Ramos (cell line): ENCODE results near the gene SORCS2.
"Not testable (repeated sequence)": the region's sequence is repeated elsewhere in the genome, so short reads cannot be mapped to it uniquely, and the experiment has no call there.

ENCODE experiments used
- in situ Hi-C: fragments of 300-500 bp; cut with MboI; formaldehyde crosslinking; loops from one replicate; pipeline ENCODE4 v1.14.3; 2022; ENCODE audit warnings: low sequenced_read_pairs; ENCODE audit not compliant: unreplicated experiment

Gene SORCS2

DNA sequence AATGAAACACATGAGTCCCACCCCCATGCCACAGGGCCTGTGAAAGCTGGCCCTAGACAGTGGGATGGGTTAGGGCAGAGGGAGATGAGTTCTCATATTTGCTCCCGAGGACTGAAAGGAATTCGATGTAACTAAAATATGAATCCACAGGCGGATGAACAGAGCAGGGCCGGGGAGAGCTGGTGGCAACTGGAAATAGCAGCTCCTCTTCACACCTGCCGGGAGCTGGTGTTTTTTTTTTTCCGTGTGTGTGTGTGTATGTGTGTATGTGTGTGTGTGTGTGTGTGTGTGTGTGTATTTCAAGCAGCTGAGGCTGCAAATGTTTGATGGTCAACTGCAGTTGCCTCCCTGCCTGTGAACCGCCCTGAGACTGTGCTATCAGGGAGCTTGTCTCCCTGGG lies 357.5 kb downstream of the SORCS2 start:
- in situ Hi-C loops: no loop called here

DNA sequence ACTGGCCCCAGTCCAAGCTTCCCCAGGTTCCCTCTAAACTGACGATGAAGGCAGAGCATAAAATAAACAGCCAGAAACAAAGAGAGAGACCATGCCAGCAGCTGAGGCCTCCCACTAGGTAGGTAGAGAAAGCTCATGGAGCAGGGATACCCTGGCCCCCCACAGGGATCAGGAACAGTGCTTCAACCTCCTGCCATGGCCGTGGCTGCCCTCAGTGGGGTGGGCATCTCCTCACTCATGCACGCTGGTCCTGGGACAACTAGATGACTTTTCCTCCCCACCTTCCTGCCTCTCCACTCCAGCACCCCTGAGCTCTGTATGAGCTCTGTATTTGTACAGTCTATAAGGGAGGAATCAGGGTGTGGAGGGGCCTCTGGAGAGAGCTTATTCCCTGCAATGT lies 360.1 kb downstream of the SORCS2 start:
- in situ Hi-C loops: no loop called here

DNA sequence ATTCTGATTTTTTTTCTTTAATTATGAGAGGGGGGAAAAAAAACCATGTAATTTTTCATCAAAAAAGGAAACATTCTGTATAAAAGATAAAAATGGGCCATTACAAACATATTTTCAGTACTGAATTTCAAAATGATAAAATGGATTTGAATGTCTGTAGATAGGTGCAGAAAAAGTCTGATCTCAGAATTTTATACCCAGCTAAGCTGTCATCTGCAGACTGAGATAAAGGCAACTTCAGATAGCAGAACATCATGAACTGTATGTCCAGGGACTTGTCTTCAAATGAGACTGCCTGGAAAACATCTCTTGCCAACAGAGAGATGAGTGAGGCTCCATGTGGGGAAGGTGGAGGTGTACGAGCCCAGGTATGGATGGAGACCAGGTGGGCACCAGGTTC lies 360.9 kb downstream of the SORCS2 start:
- in situ Hi-C loops: no loop called here

DNA sequence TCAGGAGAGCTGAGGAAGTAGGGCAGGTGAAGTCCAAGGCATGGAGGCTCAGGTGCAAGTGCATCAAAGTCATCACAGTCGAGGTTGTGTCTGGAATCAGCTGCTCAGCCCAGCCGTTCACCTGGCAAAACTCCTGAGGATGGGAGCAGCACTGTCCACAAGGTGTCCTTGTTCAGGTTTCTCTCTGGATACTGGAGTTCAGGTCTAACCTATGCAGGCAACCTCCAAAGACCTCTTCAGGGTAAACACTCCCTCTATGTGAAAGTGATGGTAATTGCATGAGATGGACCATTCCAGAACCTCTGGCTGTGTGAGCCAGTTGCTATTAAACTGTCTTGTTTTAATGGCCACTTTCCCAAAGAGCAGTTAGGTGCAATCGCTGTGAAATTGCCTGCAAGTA lies 362.6 kb downstream of the SORCS2 start:
- in situ Hi-C loops: no loop called here

DNA sequence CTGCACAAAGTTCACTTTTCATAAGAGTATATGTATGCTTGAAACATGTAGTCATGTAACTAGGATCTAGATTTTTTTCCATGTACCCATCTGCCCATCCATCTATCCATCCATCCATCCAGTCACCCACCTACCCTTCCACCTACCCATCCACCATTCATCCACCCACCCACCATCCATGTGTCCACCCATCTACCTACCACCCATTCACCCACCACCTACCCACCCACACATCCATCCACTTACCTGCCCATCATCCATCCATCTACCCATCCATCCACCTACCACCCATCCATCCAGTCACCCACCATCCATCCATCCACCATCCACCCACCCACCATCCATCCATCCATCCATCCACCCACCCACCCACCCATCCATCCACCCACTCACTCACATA lies 364.2 kb downstream of the SORCS2 start:
- in situ Hi-C loops: no loop called here

DNA sequence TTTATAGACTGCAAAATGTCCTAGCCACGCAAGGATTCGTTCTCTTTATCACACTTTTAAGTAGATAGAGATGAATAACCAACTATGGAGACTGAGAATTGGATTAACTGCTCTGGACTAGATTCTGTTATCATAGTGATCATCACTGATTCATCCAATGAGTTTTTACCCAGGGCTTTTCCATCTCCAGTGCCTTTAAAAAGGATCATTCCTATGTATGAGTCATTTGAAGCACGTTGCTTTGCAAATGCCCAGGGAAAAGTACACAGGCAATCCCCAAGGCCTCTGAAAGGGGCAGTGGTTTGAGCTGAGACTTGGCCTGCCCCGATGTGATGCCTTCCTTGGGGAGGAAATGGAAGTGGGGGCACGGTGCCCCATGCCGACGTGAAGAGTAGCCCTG lies 365.1 kb downstream of the SORCS2 start:
- in situ Hi-C loops: no loop called here

DNA sequence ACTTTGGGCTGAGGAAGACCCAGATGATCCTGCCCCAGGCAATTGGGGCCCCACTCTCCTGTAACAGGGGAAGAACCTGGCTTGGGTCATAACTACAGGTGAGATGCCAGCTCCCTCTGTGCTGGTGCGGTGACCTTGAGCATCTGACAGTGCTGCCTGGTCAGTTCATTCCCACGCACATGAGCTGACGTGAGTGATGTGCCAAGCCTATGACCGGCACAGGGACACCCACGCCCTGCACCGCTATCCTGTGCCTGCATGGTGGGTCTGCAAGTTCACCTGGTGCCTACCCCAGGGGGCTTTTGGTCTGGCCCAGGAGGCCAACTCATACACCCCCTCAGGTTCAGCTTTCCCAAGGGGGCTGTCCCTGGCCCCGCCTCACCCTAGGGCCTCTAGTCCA lies 366.1 kb downstream of the SORCS2 start:
- in situ Hi-C loops: no loop called here

DNA sequence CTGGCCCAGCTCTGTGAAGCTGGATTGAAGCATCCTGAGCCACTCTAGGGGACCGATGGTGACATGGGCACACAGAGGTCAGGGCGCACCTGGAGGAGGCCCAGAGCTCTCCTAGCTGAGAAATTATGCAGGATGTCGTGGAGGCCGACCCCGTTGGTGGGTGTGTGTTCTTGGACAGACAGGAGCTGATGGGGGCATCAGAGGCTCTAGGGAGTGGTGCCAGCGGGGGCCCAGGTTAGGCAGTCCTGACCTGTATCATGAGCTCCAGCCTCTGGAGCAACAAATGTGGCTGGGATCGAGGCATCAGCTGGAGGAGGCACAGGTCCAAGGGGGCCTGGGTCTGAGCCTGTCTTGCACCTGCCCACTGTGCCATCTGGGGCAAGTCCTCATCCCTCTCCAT lies 367.0 kb downstream of the SORCS2 start:
- in situ Hi-C loops: no loop called here

DNA sequence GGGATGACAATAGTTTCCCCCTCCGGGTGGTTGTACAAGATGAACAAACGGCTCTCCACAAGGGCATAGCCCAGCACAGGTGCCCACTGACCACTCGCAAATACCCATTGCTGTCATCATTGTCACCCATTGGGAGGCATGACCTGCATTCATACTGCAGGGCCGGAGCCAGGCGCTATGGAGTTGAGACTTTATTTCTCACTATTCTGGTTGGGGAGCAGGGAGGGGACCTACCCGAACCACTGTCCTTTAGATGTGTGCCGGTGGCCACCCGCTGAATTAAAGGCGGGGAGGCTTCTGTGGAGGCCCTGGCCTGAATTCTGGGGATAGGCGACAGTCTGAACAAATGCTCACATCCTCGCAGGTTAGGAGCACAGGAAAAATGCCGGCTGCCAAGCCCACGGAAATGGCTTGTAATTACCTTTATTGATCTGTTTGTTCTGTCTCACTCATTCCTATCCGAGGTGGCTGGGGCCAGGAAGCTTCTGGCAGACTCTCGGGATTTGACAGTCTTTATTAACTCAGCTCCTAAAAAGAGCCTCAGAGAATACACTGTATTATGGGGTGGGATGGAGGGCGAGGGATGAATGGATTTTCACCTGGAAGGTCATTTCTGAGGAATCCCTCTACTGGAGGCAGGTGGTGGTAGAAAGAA lies 367.5 kb downstream of the SORCS2 start:
- in situ Hi-C loops: no loop called here

DNA sequence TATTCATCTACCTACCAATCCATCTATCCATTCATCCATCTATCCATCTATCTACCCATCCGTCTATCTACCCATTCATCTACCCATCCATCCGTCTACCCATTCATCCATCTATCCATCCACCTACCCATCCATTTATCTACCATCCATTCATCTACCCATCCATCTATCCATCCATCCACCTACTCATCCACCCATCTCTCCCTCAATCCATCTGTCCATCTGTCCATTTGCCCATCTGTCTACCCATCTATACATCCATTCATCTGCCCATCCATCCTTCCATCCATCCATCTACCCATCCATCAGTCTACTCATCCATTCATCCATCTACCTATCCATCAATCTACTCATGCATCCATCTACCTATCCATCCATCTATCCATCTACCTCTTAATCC lies 369.2 kb downstream of the SORCS2 start:
- in situ Hi-C loops: no loop called here

DNA sequence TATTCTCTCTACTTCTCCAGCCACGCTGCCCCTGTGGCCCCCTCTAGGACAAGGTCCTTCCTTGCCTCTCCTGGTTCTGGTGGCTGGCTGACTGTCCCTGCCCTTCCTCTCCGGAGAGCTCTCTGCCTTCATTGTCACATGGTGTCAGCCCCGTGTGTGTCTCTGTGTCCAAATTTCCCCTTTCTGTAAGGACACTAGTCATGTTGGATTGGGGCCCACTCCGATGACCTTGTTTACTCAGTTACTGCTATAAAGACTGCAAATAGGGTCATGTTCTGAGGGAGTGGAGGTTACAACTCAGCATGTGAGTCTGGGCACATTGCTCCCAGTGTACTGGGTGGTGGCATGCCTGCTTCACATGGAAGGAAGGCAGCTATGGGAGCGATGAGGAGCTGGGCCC lies 371.9 kb downstream of the SORCS2 start:
- in situ Hi-C loops: no loop called here

DNA sequence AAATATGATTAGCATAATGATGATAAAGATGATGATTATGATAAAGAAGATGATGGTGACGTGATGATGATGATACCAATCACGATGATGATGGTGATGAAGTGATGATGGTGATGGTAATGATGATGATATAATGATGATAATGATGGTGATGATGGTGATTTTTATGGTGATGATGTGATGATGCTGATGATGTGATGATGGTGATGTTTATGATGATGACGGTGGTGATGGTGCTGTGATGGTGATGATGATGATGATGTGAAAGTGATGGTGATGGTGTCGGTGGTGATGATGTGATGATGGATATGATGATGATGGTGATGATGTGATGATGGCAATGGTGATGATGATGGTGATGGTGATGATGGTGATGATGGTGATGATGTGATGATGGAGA lies 373.1 kb downstream of the SORCS2 start:
- in situ Hi-C loops: no loop called here

DNA sequence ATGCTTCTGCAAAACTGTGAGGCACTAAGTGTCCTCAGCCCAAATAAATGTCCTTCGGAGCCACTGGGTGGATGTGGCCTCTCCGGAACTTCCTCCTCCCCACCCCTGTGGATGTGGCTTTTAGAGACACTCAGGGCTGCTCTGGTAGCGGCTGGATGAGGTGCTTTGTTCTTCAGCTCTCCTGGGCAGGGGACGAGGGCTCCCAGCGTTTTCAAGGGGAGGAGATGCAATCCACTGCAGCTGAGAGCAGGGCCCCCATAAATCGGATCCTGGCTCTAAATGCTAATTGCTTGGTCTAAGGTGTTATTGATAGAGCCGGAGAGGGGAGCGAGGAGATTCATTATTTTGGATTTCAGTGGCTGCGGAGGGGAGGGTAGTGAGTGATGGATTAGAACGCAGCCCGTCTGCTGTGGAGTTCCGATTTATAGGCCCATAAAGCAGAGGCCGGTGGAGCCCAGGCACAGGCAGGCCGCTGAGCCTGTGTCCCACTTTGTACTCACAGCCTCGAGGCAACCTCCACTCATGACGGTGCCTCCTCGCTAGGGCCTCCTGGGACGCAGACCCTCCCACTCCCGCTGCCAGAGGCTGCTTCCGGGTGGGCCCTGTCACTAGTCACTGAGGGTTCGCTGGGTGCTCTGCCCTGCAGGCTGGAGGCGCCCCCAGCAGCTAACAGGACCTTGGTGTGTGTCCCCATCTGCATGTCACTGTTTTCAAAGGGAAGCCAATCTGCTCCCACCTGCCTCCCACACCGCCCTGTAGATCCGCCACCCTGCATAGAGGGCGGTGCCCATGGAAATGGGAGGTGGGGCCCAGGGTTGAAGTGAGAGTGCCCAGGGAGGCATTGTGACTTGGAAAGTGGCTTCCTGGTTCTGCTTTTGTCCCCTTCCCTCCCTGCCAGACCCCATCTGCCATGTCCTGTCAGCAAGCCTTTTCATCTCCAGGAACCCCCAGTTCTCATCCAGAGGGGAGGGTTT lies 377.8 kb downstream of the SORCS2 start:
- in situ Hi-C loops: no loop called here

DNA sequence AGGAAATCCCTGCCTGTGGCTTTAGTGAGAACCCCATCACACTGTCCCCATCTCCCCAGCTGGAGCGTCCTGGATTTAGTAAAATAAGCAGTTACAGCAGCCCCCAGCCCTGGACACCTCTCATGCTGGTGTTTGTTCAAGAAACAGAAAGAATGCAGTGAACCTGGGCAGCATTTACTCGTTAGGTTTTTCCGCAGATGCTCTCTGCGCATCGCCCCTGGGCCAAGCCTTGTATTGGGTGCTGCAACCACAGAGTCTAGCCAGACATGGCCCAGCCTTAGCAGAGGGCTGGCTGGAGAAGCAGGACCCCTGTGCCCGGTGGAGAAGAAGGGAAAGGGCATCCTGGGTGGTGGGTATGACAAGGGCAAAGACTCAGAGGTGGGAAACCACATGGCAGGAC lies 378.7 kb downstream of the SORCS2 start:
- in situ Hi-C loops: no loop called here

DNA sequence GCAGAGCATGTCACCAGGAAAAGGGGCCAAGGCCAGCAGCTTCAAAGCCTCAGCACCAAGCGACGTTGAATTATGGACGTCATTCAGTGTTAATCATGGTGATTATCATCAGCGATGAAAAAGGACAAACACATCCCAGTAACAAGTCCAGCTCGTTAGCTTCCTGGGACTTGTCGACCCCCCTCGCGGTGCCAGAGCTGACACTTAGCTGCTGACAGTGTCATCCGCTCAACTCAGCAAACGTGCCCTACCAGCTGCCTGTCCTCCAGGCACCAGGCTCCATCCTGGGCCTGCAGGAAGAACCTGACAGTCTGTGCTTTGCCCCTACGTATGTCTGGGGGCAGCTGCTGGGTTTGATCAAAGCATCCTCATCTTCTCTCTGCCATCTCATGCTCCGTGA lies 379.4 kb downstream of the SORCS2 start:
- in situ Hi-C loops: no loop called here

DNA sequence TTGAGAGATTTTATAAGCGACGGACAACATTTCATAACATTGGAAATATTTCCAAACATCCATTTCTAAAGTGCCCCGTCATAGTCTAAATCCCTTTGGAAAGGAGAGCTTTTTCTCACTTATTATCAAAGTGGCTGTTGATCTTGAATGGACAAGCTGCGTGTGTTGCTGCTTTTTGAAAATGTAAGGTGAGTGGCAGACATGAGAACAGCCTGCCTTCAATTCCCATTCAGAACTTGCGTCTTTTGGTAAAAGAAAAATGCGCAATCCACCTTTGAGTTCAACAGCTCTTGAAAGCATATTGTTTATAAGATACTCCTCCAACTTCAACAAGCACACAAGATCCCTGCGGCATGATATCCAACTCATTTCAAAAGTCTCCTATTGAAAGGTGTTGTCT lies 380.6 kb downstream of the SORCS2 start:
- in situ Hi-C loops: no loop called here

DNA sequence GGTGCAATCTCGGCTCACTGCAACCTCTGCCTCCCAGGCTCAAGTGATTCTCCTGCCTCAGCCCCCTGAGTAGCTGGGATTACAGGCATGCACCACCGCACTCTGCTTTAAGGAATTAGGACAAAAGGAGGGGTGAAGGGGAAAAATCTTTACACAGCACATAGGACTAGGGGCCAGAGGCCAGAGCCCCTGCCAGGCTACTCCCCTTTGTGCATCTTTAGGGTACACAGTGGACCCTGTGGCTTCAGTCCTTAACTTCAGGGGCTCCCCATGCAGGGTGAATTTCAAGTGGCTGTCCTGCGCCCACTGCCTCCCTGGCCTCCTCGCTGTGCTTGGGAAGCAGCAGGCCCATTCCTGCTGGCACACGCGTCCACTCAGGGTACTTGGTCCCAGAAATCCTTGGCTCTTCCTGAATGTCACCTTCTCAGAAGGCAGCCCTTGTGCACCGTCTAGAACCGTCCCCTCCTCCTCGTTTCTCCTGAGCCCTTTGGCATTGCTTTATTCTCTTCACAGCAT lies 381.3 kb downstream of the SORCS2 start:
- in situ Hi-C loops: no loop called here

DNA sequence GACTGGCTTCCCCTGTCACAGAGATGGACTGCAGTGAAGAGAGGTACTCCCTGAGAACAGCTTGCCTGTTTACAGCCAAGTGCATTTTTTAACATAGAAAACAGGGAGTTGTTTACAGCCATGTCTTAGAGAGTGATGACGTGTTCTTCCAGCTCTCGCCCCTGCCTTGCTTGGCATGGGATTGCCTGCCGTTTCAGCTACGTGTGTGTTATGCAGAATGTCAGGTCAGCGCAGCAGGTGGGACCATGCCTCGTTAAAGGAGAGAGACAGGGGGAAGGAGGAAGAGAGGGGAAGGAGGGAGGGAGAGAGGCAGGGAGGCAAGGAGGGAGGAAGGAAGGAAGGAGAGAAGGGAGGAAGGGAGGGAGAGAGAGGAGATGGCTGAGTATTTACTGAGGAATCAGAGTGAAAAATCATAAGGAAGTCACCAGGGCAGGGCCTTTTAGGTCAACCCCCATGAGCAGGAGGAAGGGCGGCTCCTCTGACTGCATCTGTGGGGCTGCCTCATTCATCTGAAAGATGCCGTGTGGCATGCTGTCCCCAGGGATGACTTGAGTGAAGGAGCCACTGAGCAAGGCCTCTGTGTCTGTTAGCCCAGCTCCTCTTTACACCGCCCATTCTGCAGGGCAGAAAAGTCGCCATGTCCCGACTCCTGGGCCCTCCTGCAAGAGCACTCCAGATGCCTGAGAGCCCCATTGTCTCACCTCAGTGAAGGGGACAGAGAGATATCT lies 382.1 kb downstream of the SORCS2 start:
- in situ Hi-C loops: no loop called here

DNA sequence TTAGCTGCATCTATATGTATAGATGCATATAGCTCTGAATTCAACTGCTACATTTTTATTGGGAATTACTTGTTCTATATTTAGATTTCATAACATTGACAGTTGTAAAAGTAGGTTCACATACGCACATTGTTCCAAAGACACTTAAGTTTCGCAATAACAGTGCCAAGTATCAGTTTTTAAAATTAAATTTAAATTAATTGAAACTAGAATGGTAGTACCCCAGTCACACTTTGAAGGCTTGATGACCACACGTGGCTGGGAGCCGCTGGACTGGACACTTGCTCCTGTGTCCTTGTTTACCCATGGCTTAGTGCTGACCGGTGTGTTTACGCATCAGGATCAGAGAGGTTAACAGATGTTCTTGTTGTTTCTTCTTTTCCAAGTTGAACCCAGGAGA lies 383.1 kb downstream of the SORCS2 start:
- in situ Hi-C loops: no loop called here

DNA sequence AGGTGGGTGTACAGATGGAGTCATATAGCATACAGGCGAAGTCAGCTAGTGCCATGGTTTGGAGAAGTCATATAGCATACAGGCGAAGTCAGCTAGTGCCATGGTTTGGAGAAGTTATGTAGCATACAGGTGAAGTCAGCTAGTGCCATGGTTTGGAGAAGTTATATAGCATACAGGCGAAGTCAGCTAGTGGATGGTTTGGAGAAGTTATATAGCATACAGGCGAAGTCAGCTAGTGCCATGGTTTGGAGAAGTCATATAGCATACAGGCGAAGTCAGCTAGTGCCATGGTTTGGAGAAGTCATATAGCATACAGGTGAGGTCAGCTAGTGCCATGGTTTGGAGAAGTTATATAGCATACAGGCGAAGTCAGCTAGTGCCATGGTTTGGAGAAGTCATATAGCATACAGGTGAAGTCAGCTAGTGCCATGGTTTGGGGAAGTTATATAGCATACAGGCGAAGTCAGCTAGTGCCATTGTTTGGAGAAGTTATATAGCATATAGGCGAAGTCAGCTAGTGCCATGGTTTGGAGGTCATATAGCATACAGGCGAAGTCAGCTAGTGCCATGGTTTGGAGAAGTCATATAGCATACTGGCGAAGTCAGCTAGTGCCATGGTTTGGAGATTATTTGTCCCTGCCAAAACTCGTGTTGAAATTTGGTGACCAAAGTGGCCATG lies 385.2 kb downstream of the SORCS2 start:
- in situ Hi-C loops: not testable (repeated sequence)
